Adrenal gland (tissue), 5 donors: ENCODE measurements around the gene FAM174C.
A peak's percentile ranks its signal among the peaks of the same experiment; 100 is the strongest.

Experiments
- POLR2A ChIP-seq, 2 donors: fragments of 450-650 bp; IDR thresholded peaks; one replicate each; pipeline ENCODE4 v1.6.1; 2017; ENCODE audit warnings: antibody characterized with exemption in 2 of 2, mild to moderate bottlenecking in 2 of 2, moderate library complexity in 1 of 2
- TF ChIP-seq, protein P1 (sequence below), 6 experiments: fragments of 450-650 bp in 4 of 6; fragments of 200-600 bp in 2 of 6; sonication (generic) in 1 of 6; IDR thresholded peaks; 1 replicate in 5 of 6; 2 replicates in 1 of 6; pipeline versions ENCODE4 v1.5.1 to v1.8.0; 2016 to 2021; ENCODE audit warnings: antibody characterized with exemption in 6 of 6, mild to moderate bottlenecking in 2 of 6, moderate library complexity in 1 of 6
- donor health status: DM: no; HTN: no; CAD: no.

DNA sequence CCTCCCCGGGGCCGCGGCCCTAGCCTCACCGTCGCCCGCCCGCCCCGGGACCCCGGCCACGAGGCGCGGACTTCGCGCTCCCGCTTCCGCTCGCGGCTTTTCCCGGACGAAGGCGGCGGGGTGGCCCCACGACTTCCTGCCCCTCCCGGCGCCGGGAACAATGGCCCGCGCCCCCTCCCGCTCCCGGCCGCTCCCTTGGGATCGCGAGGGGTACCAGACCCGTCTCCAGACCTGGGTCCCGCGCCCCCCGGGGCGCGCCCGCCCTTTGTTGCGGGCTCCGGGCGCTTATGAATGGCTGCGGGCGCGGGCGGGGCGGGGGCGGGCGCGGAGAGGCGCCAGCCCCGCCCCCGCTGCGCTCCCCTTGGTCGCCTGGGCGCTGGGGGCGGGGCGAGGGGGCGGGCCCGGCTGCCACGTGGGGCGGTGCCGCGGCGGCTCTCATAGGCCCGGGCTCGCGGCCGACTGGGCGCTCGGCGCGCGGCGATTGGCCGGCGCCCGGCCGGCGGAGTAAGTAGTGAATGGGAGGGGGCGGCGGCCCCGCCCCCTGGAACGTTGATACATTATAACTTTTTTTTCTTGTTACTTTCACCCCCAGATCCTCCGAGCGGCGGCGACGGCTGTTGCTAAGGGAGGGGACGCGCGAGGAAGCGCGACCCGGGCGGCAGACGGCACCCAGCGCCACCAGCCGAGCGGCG, 25.9 kb upstream of the FAM174C start:
- peak; percentile 92 for TF ChIP-seq POLR2A (IDR thresholded peaks at IDR 0.05)
- TF ChIP-seq, protein P1, sequence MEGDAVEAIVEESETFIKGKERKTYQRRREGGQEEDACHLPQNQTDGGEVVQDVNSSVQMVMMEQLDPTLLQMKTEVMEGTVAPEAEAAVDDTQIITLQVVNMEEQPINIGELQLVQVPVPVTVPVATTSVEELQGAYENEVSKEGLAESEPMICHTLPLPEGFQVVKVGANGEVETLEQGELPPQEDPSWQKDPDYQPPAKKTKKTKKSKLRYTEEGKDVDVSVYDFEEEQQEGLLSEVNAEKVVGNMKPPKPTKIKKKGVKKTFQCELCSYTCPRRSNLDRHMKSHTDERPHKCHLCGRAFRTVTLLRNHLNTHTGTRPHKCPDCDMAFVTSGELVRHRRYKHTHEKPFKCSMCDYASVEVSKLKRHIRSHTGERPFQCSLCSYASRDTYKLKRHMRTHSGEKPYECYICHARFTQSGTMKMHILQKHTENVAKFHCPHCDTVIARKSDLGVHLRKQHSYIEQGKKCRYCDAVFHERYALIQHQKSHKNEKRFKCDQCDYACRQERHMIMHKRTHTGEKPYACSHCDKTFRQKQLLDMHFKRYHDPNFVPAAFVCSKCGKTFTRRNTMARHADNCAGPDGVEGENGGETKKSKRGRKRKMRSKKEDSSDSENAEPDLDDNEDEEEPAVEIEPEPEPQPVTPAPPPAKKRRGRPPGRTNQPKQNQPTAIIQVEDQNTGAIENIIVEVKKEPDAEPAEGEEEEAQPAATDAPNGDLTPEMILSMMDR (IDR thresholded peaks at IDR 0.05) = no peak
